HG02678 (cell line): ENCODE data around the gene NBEA.
"Not testable (repeated sequence)": the region's sequence is repeated elsewhere in the genome, so short reads cannot be mapped to it uniquely, and the experiment has no call there.

Experiments
- ATAC-seq: cut with Tn5 transposase; IDR thresholded peaks from one replicate; pipeline ENCODE4 v1.9.1; 2021; ENCODE audit warnings: mild to moderate bottlenecking, moderate library complexity; ENCODE audit not compliant: unreplicated experiment

The NBEA gene

DNA sequence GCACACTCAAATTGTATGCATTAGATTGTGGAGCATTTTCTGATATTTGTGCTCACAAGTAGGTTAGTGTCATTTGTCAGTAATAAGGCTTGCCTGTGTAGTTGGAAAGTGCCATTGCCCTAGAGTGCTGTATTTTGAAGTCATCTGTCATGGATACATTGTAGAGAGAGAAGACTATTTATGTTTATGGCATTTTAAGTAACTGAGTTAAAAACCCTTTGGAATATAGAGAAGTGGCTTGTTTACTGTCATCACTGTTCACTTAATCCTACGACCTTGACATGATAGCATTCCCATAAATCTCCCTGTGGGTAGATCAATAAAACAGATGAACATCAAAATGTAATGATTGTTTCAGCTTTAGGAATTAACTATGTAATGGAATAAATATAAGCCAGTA, 423.8 kb downstream of the NBEA start:
- no peak for ATAC-seq

DNA sequence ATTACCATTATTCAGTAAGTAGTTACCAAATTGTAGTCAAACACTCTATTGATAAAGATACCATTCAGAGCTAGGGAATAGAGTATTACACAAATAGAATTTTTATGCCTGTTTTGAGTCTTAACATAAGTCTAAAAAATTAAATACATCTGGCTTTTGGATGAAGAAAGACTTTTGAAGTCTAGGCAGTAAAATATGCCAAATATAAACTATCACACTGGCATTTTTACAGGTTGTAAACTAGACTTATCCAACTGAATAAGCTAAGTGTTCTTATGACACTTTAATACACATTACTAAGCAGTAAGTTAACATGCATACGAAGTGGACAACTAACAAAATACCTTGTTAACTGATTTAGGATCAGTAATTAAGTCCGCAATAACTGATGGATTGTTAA, 425.5 kb downstream of the NBEA start:
- ATAC-seq = no peak

DNA sequence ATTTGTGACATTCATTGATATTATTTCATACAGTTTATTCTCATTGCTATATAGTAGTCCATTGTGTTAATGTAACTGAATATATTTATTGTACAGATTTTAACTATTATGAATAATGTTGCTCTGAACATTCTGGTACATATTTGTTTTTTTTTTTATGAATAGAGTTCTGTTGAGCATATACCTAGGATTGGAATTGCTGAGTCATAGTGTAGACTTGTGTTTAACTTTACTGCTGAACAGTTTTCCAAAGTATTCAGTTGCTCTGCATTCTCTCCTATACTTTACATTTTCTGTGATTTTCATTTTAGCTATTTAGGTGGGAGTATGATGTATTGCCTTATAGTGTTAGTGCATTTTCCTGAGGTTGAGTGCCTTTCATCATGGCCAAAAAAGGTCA, 436.9 kb downstream of the NBEA start:
- no peak for ATAC-seq

DNA sequence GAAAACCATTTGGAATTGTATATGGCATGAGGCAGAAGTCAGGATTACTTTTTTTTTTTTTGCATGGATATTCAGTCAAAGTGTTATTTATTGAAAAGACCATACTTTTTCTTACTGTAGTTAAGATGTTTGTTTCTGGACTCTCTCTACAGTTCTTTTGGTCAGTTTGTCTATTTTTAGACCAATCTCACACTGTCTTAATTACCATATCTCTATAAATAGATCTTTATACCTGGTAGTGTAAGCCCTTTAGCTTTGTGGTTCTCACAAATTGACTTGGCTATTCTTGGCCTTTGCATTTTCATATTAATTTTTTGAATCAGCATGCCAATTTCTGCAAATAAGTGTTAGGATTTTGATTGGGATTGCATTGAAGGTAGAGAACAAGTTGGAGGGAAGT, 437.6 kb downstream of the NBEA start:
- no peak for ATAC-seq

DNA sequence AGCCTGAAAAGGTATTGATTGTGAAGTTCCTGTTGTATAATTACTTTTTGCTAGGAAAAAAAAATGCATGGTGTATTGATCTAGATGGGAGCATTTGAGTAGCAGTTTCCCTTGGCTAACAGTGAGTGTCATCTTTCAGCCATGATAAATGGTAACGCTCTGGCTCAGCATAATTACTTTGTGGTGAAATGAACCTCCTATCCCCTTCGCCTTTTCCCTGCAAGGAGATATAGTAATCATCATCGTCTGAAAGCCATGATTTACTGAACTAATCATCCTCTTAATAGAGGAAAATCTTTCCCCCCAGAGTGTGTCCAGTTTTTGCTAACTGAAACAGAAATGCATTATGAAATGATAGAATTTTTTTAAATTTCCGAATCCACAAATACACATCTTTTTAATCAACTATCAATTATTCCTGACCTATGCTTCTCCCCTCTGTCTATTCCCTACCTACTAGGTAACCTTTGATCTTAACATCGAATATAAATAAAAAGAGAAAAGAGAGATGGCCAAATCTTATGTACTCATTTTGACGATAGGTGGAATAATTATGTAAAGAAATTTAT, 445.7 kb downstream of the NBEA start:
- ATAC-seq = no peak

DNA sequence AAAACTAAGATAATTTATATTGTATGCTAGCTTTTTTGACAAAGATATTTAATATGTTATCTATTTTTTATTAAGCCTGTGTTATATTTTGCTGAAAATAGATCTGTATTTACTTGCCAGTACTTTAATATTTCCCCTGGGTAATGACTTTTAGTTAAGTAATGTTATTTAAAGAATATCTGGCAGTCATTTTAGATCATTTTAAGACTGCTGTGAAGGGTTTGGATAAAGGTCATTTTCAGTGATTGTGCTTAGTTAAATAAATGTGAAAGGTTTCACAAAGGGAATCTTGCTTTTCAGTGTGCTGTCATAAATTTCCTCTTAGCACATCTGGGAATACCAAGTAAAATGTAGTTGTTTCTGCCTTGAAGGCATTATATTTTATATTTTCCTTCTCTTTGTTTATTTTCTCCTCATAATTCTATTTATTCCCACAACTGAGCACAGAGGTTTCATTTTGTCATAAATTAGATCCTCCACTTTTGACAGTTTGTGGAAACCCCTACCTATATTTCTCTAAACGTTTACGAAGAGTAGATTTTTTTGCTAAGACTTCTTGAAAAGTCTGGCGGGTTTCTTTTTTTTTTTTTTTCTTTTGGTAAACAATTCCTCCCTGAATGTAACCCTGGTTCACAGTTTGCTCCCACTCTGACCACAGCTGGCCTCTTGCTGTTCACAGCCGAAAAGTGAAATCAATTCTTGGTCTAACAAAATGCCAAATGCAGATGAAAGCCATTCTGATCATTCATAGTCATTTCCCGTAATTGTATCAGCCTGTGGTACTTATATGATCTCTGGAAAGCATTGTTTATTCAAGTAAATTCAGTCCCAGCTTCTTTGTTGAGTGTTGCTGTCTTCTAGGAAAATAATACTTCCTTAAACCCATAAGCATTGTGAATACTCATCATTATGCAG, 446.6 kb downstream of the NBEA start:
- ATAC-seq = no peak

DNA sequence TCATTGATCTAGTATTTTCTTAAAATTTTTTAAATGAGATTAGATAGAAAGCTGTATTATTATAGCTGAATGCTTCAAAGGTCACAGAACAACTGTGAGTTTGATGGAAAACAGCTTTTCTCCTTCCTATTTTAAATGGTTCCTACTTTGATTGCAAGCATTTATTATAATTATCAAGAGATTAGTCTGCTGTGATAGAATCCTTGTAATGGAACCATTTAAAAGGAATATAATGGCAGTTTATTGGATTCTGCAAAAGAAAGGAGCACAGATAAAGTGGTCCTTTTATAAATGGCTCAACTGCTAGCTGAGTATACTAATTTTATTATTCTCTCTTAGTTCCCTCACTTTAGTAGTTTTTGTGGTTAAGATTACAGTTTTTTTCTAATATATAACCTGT, 447.5 kb downstream of the NBEA start:
- no peak for ATAC-seq

DNA sequence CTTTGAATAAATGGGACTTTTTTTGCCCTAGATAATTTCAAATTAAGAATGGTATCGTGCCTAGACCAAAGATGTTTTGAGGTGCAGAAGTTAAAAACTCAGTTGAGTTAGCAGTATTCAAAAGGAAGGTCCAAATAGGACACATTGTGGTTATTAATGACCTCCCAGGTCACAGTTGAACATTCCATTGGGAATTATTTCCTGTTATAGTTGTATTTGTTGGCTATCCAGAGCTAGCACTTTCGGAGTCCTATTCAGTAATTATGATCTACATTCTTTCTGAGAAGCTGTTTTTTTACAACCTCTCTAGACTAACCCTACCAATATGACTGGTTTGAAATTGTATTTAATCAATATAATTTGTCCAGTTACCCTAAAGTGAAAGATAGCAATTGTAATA, 450.7 kb downstream of the NBEA start:
- ATAC-seq = no peak

DNA sequence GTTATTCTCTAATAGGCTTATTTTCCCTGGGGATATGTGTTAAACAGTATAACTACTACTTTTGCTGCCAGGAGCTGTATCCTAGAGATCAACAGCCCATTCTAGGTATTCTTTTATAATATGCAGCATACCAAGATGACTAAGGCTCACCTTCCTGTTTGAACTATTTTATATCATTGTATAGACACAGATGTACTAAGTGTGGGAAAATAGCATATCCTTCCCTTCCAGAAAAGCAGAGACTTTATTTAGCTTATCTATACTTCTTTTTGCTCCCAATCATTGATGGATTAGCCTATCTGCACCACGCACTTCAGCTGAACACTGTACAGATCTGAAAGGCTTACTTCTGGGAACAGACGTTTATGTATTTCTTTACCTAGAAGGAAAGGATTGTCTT, 451.8 kb downstream of the NBEA start:
- ATAC-seq = no peak

DNA sequence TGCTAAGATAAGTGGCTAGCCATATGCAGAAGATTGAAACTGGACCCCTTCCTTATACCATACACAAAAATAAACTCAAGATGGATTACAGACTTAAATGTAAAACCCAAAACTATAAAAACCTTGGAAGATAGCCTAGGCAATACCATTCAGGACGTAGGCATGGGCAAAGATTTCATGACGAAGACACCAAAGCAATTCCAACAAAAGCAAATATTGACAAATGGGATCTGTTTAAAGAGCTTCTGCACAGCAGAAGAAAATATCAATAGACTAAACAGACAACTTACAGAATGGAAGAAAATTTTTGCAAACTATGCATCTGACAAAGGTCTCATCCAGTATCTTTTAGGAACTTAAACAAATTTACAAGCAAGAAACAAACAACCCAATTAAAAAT, 466.2 kb downstream of the NBEA start:
- ATAC-seq = not testable (repeated sequence)

DNA sequence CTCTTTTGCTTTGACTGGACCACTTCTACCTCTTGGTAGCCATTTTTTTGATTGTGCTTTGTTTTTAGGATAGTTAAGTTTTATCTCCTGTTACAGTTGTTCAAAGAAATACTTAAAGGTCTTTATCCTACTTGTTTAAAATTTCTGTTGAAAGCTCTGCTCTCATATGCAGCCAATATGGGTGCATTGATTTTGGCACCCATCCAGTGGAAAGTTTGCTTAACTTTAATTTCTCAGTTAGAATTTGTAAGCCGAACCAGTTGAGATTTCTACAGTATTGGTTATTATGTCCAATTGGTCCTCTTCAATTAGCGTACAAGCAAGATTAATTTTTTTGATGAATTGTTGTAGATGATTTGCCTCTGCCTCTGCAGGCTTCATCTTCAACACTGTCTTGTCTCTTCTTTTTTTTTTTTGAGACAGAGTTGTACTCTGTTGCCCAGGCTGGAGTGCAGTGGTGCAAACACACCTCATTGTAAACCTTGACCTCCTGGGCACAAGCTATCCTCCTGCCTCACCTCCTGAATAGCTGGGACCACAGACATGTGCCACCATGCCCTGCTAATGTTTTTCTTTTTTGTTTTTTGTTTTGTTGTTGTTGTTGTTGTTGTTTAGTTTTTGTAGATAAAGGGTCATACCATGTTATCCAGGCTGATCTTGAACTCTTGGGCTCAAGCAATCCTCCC, 469.1 kb downstream of the NBEA start:
- no peak for ATAC-seq

DNA sequence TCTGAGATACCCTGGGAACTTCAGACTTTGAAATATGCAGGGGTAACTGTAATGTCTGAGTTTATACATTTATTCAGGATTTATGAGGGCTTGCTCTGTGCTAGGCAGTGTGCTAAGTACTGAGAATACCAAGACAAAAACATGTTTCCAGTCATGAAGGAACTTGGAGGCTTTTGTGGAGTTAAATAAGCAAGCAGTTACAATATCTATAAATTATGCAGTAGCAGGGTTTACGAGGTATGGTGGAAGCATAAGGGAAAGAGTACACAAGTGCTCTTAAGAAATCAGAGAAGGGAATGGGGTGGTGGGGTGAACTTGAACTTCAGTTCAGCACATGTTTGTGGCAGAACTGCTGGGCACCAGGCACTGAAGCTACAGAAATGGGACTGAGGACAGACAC, 506.4 kb downstream of the NBEA start:
- no peak for ATAC-seq

DNA sequence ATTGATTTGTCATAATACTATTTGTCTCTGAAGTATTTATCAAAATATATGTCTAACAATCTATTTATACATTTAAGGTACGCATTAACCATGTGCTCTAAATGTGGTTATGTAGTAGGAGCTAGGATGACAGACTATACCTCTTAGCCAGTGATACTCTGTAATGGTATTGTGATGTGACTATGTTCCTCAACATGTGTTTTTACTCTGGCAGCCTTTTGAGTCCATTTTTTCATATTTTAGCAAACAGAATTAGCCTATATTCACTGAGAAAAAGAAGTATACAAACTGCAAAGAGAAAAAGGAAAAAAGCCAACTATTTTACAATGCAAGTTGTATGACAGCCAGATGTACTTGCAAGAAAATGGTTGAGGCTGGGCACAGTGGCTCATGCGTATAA, 507.8 kb downstream of the NBEA start:
- no peak for ATAC-seq

DNA sequence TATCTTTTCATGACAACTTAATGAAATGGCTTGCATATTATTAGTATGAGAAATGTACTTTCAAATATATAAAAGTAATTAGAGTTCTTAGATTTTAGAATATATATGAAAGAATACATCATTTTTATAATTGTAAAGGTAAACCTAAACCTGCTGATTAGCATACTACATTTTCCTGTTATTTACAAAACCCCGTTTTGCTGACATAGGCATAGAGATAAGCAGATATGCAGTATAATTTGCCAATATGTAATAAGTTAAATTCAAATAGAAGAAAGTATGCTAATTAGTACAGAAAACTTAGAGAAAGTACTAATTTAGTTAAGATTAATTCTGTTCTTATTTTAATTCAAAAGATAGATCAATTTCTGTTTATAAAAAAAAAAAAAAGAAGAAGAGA, 513.0 kb downstream of the NBEA start:
- no peak for ATAC-seq

DNA sequence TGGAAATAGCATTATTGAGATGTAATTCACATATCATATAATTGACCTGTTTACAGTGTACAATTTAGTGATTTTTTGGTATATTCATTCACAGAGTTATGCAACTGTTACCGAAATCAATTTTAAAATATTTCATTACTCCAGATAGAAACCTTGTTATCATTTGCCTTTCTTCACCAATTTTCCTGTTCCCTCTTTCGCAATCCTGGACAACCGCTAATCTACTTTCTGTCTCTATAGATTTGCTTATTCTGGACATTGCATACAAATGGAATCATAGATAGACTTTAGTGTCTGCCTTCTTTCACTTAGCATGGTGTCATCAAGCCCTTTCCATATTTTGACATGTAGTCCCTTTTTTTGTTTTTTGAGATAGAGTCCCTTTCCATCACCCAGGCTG, 515.2 kb downstream of the NBEA start:
- ATAC-seq = no peak

DNA sequence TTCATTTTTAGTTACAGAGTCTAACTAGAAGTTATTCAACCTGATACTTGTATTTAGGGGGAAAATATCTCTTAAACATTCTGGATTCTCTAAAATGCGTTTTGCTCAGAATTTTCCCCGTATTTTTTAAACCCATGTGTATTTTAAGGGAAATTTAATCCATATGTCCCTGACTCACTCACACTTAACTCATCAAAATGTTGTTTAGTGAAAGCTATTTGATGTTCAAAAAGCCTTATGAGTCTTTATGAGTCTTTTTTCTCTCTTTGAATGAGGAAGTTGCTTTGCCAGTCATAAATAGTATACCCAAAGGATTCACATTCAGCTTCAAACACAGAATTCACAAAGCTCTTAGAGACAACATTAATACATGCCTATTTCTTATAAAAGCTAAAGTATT, 518.0 kb downstream of the NBEA start:
- ATAC-seq = no peak

DNA sequence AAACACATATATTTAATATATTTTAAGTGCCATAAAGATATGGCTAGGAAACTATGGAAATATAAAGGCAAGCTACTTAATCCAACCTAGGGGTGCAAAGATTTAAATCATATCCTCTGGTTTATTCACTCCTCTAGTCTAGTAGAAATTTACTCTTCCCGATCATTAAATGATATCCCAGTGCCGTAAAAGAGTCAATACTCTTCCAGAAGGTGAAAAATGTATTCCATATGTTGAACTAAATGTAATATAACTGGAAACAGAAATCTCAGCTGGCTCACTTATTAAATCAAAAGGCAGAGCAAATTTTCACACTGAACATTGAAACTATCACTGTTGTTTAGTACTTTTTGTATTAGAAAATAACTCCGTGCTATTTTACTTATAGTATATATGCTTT, 523.3 kb downstream of the NBEA start:
- no peak for ATAC-seq

DNA sequence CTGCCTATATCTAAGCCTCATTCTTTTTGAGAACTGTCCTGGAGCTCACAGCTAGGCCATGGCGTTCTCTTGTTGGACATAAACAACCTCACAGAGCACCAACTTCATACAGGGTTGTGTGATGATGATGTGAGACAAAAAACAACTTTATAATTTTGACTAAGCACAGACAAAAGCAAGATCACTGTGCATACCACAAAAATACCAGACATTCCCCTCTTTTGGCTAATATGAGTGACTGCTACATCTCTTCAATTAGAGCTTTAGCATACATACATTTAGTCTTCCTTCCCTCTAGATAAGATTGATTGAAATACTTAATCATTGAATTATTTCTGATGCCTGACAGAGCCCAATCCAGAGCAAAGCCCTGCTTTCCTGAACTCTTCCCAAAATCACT, 526.1 kb downstream of the NBEA start:
- no peak for ATAC-seq

DNA sequence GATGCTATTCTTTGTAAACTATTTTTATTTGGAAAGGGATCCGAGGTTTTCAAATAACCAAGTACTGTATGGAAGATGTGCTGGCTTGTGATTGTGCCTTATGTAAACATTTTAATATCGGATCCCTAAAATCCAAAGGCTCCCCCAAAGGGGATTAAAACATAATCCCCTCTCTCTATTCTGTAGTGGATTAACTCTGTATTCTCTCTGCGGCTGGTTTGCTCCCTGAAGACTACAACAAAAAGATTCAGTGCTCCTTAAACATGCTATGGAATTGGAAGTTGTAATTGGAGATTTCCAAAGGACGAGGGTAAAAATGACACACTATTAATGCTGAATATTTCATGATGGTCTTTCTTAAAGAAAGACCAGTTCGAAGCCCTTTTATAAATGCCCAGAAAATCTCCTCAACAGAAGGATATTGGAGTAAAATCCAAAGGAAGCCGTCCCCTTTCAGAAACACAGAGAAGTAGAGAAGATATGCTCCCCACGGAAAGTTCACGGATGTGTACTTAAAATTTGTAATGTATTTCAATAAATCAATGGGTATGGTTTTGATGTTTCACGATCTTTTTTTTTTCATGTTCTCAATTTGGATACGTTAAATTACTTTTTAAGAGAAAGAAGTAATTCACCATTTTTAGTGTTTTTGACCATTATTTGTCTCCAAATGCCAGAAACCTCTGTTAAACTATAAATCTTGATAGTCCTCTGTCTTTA, 527.9 kb downstream of the NBEA start:
- no peak for ATAC-seq

DNA sequence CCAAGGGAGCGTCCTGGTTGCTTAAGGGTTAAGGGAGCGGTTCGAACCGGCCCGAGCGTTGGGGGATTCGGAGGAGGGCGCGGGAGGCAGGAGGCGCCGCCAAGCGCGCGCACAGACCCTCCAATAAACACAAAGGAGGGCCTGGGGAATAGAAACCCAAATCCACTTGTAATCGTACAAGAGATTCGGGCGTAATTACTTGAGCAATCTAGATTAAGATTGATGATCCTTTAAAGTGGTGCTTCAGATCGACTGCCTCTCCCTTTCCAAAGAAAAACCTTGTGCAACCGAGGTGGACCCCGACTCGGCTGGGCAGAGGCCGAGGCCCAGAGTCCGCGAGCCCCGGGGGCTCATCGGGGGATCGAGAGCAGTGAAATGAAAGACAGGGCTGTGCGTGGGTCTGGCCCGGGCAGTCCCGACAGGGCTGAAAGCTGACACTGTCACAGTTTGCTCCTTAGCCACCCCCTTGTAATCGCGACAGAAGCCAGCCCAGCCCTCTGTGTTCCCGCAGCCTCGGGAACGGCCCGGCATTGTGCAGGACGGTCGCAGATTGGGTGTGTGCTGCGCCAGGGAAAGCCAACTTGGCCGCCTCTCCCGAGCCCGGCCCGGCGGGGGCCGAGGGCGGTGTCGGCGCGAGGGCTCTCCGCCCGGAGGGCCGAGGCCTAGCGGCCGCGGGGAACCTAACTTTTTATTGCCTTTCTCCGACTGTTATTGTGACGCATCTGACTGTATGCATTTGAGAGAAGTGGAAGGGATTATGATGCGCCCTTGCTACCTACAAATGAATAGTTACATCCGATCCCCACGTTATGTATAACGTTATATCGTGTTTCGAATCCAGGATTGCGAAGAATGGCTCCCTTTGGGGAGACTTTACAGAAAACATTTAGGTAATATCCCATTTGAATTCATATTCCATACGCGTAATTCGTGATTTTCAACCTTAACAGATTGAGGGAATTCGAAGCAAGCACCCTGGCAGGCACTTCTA, 528.9 kb downstream of the NBEA start:
- ATAC-seq = no peak
